Neural cell (in vitro differentiated cells): ENCODE data around the gene MRPS34. TPM values are rescaled to one million over a fixed set of nuclear protein-coding genes. Genes with fewer than 3 reads are reported as not detected.

Source experiments
- H2AFZ ChIP-seq: fragments of 200-600, 300-800 bp; sonication (generic), shearing (Covaris generic); 2 replicates; pipeline ENCODE4 v1.6.0; 2014; ENCODE audit warnings: low read depth, mild to moderate bottlenecking, antibody characterized with exemption, low read length, moderate library complexity
- H3F3A ChIP-seq: fragments of 200-600 bp; shearing (Covaris generic); 2 replicates; pipeline ENCODE4 v1.6.1; 2016; ENCODE audit warnings: mild to moderate bottlenecking, moderate library complexity, mixed read lengths, antibody characterized with exemption, low read length; ENCODE audit not compliant: insufficient read depth, poor library complexity, severe bottlenecking
- H3K27ac ChIP-seq: fragments of 200-600, 300-800 bp; sonication (generic), shearing (Covaris generic); 2 replicates; pipeline ENCODE4 v1.5.1; 2014; ENCODE audit warnings: mild to moderate bottlenecking, low read length, moderate library complexity
- H3K27me3 ChIP-seq: fragments of 300-800, 200-600 bp; sonication (generic), shearing (Covaris generic); 2 replicates; pipeline ENCODE4 v1.6.0; 2014; ENCODE audit warnings: mild to moderate bottlenecking, low read depth, low read length, moderate library complexity; ENCODE audit not compliant: insufficient read depth
- H3K36me3 ChIP-seq: fragments of 300-800, 200-600 bp; sonication (generic), shearing (Covaris generic); 2 replicates; pipeline ENCODE4 v1.5.1; 2014; ENCODE audit warnings: mild to moderate bottlenecking, antibody characterized with exemption, low read length, moderate library complexity; ENCODE audit not compliant: insufficient read depth
- H3K4me2 ChIP-seq: fragments of 300-800, 200-600 bp; sonication (generic), shearing (Covaris generic); 2 replicates; pipeline ENCODE4 v1.6.0; 2014; ENCODE audit warnings: mild to moderate bottlenecking, low read length
- H3K4me3 ChIP-seq: fragments of 300-800, 200-600 bp; sonication (generic), shearing (Covaris generic); 2 replicates; pipeline ENCODE4 v1.5.1; 2014; ENCODE audit warnings: mild to moderate bottlenecking, low read length, moderate library complexity
- H3K79me2 ChIP-seq: fragments of 200-600 bp; shearing (Covaris generic); replicated peaks from 2 replicates; pipeline ENCODE4 v1.6.0; 2014; ENCODE audit warnings: mild to moderate bottlenecking, low read length, moderate library complexity; ENCODE audit not compliant: insufficient read depth
- H3K9ac ChIP-seq: fragments of 300-800, 200-600 bp; sonication (generic), shearing (Covaris generic); 2 replicates; pipeline ENCODE4 v1.6.1; 2016; ENCODE audit warnings: mild to moderate bottlenecking, low read length, mixed read lengths
- H3K9me2 ChIP-seq: fragments of 200-600 bp; shearing (Covaris generic); 2 replicates; pipeline ENCODE4 v1.6.1; 2016; ENCODE audit warnings: mild to moderate bottlenecking, low read length, mixed read lengths; ENCODE audit not compliant: insufficient read depth
- H3K9me3 ChIP-seq: fragments of 200-600, 300-800 bp; sonication (generic), shearing (Covaris generic); 2 replicates; pipeline ENCODE4 v1.6.1; 2016; ENCODE audit warnings: mild to moderate bottlenecking, mixed run types, low read length, moderate library complexity, mixed read lengths
- H4K20me1 ChIP-seq: fragments of 200-600 bp; shearing (Covaris generic); 2 replicates; pipeline ENCODE4 v1.6.1; 2016; ENCODE audit warnings: mild to moderate bottlenecking, mixed run types; ENCODE audit not compliant: insufficient read depth
- CTCF ChIP-seq: fragments of 450-650 bp; IDR thresholded peaks from 2 replicates; pipeline ENCODE4 v1.5.1; 2014; ENCODE audit warnings: antibody characterized with exemption, mild to moderate bottlenecking, moderate library complexity; ENCODE audit not compliant: poor library complexity, severe bottlenecking
- EP300 ChIP-seq: fragments of 450-650 bp; conservative IDR thresholded peaks from 2 replicates; pipeline ENCODE4 v1.6.1; 2014; ENCODE audit warnings: antibody characterized with exemption, mild to moderate bottlenecking, moderate library complexity; ENCODE audit not compliant: poor library complexity, severe bottlenecking
- EZH2 ChIP-seq: fragments of 200-600, 300-800 bp; shearing (Covaris generic), sonication (generic); IDR thresholded peaks from 2 replicates; pipeline ENCODE4 v1.6.1; 2014; ENCODE audit warnings: antibody characterized with exemption, low read length, borderline replicate concordance, mild to moderate bottlenecking; ENCODE audit not compliant: insufficient read depth, poor library complexity, severe bottlenecking
- MXI1 ChIP-seq: fragments of 450-650 bp; conservative IDR thresholded peaks from 2 replicates; pipeline ENCODE4 v1.6.1; 2014; ENCODE audit warnings: antibody characterized with exemption, mild to moderate bottlenecking; ENCODE audit not compliant: poor library complexity, severe bottlenecking
- POLR2AphosphoS5 ChIP-seq: IDR thresholded peaks from 2 replicates; pipeline ENCODE4 v1.6.1; 2012
- RAD21 ChIP-seq: fragments of 450-650 bp; conservative IDR thresholded peaks from 2 replicates; pipeline ENCODE4 v1.6.1; 2014; ENCODE audit warnings: antibody characterized with exemption, mild to moderate bottlenecking, moderate library complexity
- SMC3 ChIP-seq: fragments of 450-650 bp; conservative IDR thresholded peaks from 2 replicates; pipeline ENCODE4 v1.6.1; 2014; ENCODE audit warnings: antibody characterized with exemption, mild to moderate bottlenecking, moderate library complexity; ENCODE audit not compliant: poor library complexity
- TAF1 ChIP-seq: IDR thresholded peaks from 2 replicates; pipeline ENCODE4 v1.6.1; 2012; ENCODE audit warnings: low read depth
- polyA plus RNA-seq: library from polyadenylated mRNA; depleted of rRNA; stranded (reverse); fragments of >200 nt; gene quantifications from 2 replicates; pipeline ENCODE4 v1.2.3, GENCODE V29; 2014
- TF ChIP-seq, protein P1 (sequence below): IDR thresholded peaks from 2 replicates; pipeline ENCODE4 v1.6.1; 2012; ENCODE audit warnings: borderline replicate concordance

The MRPS34 gene
- polyA plus RNA-seq, 1 donor from 2014 or later, result 113 TPM

DNA sequence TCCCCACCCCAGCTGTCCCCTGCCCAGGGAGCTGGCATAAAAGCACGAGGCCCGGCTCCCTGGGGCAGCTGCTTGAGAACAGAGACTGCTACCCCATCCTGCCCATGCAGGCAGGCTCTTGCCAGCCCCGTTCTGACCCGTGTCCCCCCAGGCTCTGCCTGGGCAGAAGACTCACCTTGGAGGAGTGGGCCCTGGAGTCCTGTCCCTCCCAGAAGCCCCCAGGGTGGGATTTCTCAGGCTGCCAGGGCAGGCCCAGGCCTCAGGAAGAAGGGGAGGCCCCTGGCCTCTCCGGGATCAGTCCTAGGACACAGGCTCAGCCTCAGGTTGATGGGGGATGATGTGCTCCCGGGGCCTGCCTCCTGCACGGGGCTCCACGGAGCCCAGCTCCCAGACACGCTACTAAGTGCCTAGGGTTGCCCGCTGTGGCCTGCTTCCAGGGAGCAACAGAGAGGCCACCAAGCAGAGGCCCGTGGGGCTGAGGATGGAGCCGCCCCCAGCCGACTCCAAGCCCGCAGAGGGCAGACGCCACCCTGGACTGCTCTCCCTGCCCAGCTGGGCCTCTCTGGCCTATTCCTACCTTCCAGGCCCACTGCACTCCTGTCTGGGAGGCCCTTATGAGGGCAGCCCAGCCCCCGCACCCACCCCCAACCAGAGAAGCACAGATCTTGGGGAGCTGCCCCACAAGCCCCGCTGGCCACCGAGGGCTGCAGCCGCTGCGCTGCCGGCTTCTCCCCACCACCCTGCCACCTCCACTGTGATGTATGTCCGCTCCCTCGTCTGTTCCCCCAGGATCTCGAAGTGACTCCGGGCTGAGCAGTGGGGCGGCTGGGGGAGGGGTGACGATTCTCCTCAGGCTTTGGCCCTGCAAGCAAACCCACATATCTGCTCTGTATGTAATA, 3.3 kb downstream of the MRPS34 start:
- H4K20me1 ChIP-seq, result no peaks in the 10 kb centered on the region
- peaks cover 8% of the 10 kb centered on the region for H3K79me2 ChIP-seq
- no peaks in the 10 kb centered on the region for H3K9me2 ChIP-seq
- H3K27ac ChIP-seq, result no peak overlapping the region
- TF ChIP-seq POLR2AphosphoS5 (peak; percentile 6), EZH2 (no peak)
- H3F3A ChIP-seq, result no peaks in the 10 kb centered on the region
- no peak overlapping the region for H3K9ac ChIP-seq
- H2AFZ ChIP-seq, result no peak overlapping the region
- H3K27me3 ChIP-seq, result no peaks in the 10 kb centered on the region
- no peak overlapping the region for H3K4me3 ChIP-seq
- H3K36me3 ChIP-seq, result no peaks in the 10 kb centered on the region
- H3K9me3 ChIP-seq, result no peaks in the 10 kb centered on the region
- no peak overlapping the region for H3K4me2 ChIP-seq

DNA sequence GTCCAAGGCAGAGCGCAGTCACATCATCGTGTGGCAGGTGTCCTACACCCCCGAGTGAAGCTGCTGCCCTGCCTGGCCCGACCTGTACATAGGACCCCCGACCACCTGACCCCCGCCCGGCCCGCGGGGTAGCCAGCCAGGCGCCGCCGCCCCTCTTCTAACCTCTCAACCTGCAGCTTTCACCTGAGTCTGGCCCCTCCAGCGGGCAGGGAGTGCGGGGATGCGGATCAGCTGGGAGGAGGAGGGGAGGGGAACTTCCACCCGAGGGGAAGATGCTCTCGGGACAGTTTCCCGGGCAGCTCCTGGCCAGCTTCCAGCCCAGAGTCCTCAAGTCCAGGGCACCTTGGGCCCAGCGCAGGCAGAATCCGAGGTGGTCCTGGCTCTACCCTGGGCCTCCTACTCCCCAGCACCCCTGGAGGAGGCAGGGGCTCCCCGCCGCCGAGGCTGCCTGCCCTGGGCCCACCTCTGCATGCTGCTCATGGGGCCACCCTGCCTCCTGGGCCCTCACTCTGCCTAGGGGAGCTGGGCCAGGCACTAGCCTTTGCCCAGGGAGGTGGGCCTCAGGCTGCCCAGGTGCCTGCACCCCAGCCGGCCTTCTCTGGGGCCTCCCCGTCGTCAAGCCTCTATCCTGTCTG, 4.0 kb downstream of the MRPS34 start:
- Histone ChIP-seq H3K9me3 (no peaks in the 10 kb centered on the region), H2AFZ (no peak overlapping the region), H3K27ac (no peak overlapping the region), H3K27me3 (no peaks in the 10 kb centered on the region), H3K36me3 (no peaks in the 10 kb centered on the region), H3K9ac (no peak overlapping the region), H3K9me2 (no peaks in the 10 kb centered on the region), H3K79me2 (peaks cover under 1% of the 10 kb centered on the region), H3K4me2 (no peak overlapping the region), H4K20me1 (no peaks in the 10 kb centered on the region), H3F3A (no peaks in the 10 kb centered on the region), H3K4me3 (no peak overlapping the region)
- TF ChIP-seq EP300 (no peak), SMC3 (no peak), CTCF (no peak), POLR2AphosphoS5 (no peak), MXI1 (no peak), RAD21 (no peak), EZH2 (no peak), TAF1 (no peak)
- TF ChIP-seq, protein P1, sequence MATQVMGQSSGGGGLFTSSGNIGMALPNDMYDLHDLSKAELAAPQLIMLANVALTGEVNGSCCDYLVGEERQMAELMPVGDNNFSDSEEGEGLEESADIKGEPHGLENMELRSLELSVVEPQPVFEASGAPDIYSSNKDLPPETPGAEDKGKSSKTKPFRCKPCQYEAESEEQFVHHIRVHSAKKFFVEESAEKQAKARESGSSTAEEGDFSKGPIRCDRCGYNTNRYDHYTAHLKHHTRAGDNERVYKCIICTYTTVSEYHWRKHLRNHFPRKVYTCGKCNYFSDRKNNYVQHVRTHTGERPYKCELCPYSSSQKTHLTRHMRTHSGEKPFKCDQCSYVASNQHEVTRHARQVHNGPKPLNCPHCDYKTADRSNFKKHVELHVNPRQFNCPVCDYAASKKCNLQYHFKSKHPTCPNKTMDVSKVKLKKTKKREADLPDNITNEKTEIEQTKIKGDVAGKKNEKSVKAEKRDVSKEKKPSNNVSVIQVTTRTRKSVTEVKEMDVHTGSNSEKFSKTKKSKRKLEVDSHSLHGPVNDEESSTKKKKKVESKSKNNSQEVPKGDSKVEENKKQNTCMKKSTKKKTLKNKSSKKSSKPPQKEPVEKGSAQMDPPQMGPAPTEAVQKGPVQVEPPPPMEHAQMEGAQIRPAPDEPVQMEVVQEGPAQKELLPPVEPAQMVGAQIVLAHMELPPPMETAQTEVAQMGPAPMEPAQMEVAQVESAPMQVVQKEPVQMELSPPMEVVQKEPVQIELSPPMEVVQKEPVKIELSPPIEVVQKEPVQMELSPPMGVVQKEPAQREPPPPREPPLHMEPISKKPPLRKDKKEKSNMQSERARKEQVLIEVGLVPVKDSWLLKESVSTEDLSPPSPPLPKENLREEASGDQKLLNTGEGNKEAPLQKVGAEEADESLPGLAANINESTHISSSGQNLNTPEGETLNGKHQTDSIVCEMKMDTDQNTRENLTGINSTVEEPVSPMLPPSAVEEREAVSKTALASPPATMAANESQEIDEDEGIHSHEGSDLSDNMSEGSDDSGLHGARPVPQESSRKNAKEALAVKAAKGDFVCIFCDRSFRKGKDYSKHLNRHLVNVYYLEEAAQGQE, result no peak
